Stimulated activated CD8-positive, alpha-beta memory T cell treated with anti-CD3 and anti-CD28 coated beads, Interleukin-15, amount 100 ng/mL, for 1 hour (primary cell): ENCODE data around the gene NTN1.
"Not testable (repeated sequence)": the region's sequence is repeated elsewhere in the genome, so short reads cannot be mapped to it uniquely, and the experiment has no call there.

Experiments
- DNase-seq: peaks from one replicate; pipeline ENCODE4 v3.0.0-alpha.2; 2020; ENCODE audit warnings: low read depth

NTN1 gene

GRCh38 chr17:9123594-9124553 is 102.6 kb downstream of the NTN1 start:
- no peak for DNase-seq

- DNase-seq: no peak
These were observed 103.2 kb downstream of the NTN1 start for GRCh38 chr17:9124554-9124935.

- DNase-seq: no peak
These were observed 104.4 kb downstream of the NTN1 start for GRCh38 chr17:9125722-9126121.

DNA sequence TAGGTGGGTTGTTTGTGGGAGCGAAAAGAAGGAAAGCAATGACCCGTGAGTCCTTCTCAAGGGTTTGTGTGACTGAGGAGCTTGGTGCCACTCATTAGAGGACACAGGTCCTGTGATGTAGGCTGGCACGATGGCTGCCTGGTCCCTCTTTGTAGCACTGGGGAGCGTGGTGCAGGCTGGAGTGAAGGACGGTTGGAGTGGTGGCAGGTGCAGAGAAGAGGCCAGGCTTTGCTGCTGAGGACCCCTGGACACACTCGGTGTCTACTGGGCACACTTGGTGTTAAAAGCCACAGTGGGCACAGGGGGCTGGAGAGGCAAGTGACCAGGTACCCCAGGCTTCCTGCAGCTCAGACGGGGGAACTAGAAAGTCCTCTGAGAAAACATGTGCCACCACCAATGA is 106.0 kb downstream of the NTN1 start:
- DNase-seq: no peak

- DNase-seq: no peak
These were observed 110.1 kb downstream of the NTN1 start for GRCh38 chr17:9131371-9131770.

- DNase-seq: no peak
These were observed 111.0 kb downstream of the NTN1 start for GRCh38 chr17:9132291-9132690.

GRCh38 chr17:9132944-9133610 is 111.8 kb downstream of the NTN1 start:
- no peak for DNase-seq

DNA sequence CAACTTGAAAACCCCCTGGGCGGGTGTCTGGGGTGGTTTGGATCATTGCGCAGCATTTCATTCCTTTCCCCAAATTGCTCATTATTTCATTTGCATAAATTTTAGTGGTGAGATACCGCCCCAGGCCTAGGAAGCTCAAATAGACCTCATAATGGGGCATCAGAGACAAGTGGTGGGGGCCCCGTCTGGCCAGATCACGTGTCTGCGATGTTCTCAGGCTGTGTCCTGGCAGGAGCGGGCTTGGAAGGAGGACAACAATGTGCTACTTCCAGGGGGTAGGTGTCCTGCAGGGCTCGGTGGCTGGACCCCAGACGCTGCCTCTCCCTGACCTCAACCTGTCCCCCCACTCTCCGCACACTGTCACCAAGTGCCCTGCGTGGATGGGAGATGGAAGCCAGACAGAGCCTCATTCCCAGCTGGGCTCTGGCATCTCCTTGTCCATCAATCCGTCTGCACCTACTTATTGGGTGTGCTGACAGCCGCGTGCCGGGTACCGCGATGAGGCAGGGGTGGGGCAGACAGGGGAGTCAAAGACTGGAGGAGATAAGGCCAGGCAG is 116.9 kb downstream of the NTN1 start:
- DNase-seq: no peak

DNA sequence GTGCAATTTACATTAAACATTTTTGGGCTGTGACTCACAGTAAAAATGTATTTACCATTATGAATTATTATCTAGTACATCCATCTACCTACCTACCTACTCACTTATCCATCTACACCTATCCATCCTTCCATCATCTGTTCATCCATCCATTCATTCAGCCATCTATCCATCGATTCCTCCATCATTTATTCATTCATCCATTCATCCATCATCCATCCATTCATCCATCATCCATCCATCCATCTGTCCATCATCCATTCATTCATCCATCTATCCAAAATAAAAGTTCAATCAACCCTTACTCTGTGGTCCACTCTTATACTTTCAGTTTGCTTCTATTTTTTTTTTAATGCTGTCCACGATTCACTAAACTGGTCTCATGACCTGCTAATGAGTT is 118.4 kb downstream of the NTN1 start:
- DNase-seq: no peak

- no peak for DNase-seq
These were observed 119.5 kb downstream of the NTN1 start for GRCh38 chr17:9140550-9141424.

GRCh38 chr17:9141425-9141753 is 120.1 kb downstream of the NTN1 start:
- no peak for DNase-seq

GRCh38 chr17:9142772-9143494 is 121.6 kb downstream of the NTN1 start:
- DNase-seq: no peak

GRCh38 chr17:9144502-9145249 is 123.4 kb downstream of the NTN1 start:
- no peak for DNase-seq

- no peak for DNase-seq
These were observed 124.8 kb downstream of the NTN1 start for GRCh38 chr17:9146064-9146463.

DNA sequence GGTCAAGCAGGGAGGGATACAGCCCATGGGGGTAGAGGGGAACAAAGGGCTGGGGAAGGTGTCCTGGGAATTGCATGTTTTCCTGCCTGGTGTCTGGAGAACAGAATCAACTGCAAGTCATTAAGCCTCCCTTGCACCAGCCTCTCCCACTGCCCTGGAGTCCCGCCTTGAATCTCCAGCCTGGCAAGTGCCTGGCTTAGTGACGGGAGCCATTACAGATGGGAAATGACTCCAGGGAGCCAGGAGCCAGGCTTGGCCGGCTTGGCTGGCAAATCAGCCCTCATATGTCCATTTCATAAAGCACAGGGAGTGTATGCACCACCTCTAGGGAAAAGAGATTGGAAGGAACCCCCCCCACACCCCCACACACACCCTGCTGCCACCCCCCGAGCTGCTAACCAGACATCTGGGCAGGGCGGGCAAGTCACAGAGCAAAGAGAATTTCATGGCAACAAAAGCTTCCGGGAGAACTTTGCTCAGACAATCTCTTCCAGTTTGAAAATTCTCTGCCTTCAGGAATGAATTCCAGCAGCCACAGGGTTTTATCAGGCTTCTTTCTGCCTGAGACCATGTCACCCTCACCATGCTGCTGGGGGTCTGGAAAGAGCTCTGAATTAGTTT is 127.7 kb downstream of the NTN1 start:
- no peak for DNase-seq

DNA sequence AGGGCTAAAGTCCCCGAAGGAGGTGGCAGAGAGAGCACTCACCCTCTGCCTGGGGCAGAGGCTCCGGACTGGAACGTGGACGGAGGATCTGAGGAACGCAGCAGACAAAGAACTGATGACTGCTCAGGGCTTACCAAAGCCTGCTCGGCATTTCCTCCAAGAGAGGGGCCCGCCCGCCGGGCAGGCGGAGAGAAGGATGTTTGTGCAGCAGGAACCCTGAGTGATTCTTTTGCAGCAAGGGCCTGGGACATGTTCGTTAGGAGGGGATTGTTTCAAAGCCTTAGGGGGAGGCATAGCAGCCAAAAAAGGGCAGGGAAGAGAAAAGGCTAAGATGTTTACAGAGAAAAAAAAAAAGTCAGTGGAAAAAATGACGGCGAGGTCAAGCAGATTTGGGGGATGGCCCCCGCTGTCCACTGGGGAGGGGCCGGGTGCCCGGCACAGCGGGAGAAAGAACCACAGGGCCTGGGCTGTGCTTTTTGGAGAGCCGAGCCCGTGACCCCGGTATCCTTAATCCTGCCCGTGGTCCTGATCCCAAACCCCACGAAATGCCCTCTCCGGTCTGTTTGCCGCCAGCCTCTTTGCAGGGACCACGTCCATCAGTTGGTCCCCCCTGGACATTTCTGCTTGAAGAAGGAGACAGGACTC is 129.3 kb downstream of the NTN1 start:
- no peak for DNase-seq

DNA sequence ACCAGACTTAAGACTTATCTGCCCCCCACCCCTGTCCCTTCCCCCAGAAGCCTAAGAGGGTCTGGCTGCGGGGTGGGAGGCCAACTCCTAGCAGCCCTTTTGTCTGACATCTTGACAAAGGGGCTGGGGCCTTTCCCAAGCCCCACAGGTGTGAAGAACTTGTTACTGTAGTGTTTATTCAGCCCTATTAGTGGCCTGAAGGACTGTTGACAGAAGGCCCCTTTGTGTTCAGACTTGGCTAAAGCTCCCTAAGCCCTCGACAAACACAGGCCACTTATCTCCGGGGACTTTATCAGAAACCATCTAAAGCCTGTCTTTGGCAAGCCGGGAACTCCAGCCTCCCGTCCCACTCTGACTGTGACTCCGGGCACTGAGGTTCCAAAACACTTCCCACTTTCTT is 129.8 kb downstream of the NTN1 start:
- no peak for DNase-seq

GRCh38 chr17:9151740-9152139 is 130.4 kb downstream of the NTN1 start:
- DNase-seq: not testable (repeated sequence)

GRCh38 chr17:9158544-9159452 is 137.5 kb downstream of the NTN1 start:
- no peak for DNase-seq
